Measurements from ENCODE around the gene NHS. TPM values are rescaled to one million over a fixed set of nuclear protein-coding genes. Genes with fewer than 3 reads are reported as not detected.

Gene NHS
- total and polyA plus RNA-seq, 2 of the 13 experiments (the other 11 are each of a cell fraction or from before 2014, with no cell fraction given) = 0.02 TPM; not detected in 1

DNA sequence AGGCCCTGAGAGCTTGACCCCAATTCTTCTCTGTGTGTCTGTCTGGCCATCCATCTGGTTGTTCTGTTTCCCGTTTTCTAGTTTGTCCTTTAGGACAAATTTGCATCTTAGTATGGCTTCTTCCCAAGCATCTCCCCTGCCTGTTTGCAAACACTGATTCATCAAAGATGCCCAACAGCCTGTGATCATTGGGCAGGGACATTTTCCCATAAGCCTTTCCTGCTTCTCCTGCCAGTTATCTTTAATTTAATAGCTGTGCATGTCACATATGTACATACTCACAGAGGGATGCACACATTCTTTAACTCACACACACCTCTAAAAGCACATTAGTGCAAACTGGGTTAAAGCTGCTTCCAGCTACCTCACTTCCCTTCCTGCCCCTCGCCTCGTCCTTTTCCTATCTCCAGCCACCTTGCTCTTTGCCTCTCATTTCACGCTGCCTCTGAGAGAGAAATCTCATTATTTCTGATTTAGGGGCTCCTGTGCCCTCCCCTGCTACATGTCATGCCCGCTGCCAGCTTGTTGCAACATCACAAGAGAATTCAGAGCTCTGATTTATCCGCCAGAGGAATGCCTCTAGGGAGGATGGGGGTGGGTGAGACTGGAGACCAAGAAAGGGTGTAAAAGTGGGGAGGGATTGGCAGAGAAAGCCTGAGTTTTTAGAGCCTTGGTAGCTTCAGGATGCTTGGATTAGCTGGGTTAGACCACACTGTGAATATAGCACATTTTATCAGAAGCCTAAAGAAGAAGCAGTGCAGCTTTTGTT, 100.6 kb downstream of the NHS start:
- CTCF ChIA-PET (ENCODE audit: low intra/inter-chr PET ratio, low total read pairs) = no interaction called here
- Histone ChIP-seq H3K27me3 (ENCODE audit: control insufficient read depth in 1 of 2, insufficient read depth in 2 of 2, low read length in 2 of 2) (no peaks in the 10 kb centered on the region), H3K4me2 (ENCODE audit: low read depth, low read length) (no peak overlapping the region), H4K20me1 (ENCODE audit: insufficient read depth, low read length) (no peaks in the 10 kb centered on the region), H3K36me3 (replicated peaks in 1 of 2; ENCODE audit: control insufficient read depth in 1 of 2, insufficient read depth in 2 of 2, low read length in 2 of 2) (no peaks in the 10 kb centered on the region), H3K4me3 (replicated peaks in 1 of 3; ENCODE audit: insufficient read depth in 1 of 3, low read depth in 2 of 3, low read length in 3 of 3) (no peak overlapping the region), H3K9ac (ENCODE audit: insufficient read depth, low read depth, low read length) (no peak overlapping the region), H3K4me1 (ENCODE audit: insufficient read depth, low read length) (no peaks in the 10 kb centered on the region), H3K27ac (ENCODE audit: extremely low read length, insufficient read depth, low read length) (no peak overlapping the region), H3K9me3 (ENCODE audit: low read length) (no peaks in the 10 kb centered on the region), H2AFZ (ENCODE audit: low read length) (no peak overlapping the region), H3K79me2 (ENCODE audit: insufficient read depth, low read length) (no peaks in the 10 kb centered on the region)
- FAIRE-seq (no peak), DNase-seq (ENCODE audit: low spot score) (no peak), ATAC-seq (no peak)
- intact Hi-C loops (cut with micrococcal nuclease; ENCODE audit: unreplicated experiment) (no loop called here), in situ Hi-C loops (cut with HindIII; ENCODE audit: extremely low pct_ligation_motif_present, low pct_unique_long_range_greater_than_20kb) (no loop called here)
- 2% methylated on average over 6 of the region's 6 CpGs for WGBS (ENCODE audit: low lambda C conversion rate)
- no TSS peak for BruUV-seq (replicated peaks)
- no peak for TF ChIP-seq ZMYM4 (CRISPR knock-in tag; IDR thresholded peaks at IDR 0.05)
- TF ChIP-seq, protein P1, sequence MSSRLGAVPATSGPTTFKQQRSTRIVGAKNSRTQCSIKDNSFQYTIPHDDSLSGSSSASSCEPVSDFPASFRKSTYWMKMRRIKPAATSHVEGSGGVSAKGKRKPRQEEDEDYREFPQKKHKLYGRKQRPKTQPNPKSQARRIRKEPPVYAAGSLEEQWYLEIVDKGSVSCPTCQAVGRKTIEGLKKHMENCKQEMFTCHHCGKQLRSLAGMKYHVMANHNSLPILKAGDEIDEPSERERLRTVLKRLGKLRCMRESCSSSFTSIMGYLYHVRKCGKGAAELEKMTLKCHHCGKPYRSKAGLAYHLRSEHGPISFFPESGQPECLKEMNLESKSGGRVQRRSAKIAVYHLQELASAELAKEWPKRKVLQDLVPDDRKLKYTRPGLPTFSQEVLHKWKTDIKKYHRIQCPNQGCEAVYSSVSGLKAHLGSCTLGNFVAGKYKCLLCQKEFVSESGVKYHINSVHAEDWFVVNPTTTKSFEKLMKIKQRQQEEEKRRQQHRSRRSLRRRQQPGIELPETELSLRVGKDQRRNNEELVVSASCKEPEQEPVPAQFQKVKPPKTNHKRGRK (CRISPR knock-in tag; IDR thresholded peaks at IDR 0.05) = no peak
- no peak for TF ChIP-seq ZNF747 (CRISPR knock-in tag; IDR thresholded peaks at IDR 0.05; ENCODE audit: borderline replicate concordance)
- no peak for TF ChIP-seq NCOA2 (CRISPR knock-in tag; IDR thresholded peaks at IDR 0.05)
- TF ChIP-seq SMAD1 (CRISPR knock-in tag; IDR thresholded peaks at IDR 0.05; ENCODE audit: borderline replicate concordance, low read depth) = no peak
- TF ChIP-seq AGO2 (optimal IDR thresholded peaks at IDR 0.05; ENCODE audit: low read depth, low read length) = no peak
- TF ChIP-seq, protein P2, sequence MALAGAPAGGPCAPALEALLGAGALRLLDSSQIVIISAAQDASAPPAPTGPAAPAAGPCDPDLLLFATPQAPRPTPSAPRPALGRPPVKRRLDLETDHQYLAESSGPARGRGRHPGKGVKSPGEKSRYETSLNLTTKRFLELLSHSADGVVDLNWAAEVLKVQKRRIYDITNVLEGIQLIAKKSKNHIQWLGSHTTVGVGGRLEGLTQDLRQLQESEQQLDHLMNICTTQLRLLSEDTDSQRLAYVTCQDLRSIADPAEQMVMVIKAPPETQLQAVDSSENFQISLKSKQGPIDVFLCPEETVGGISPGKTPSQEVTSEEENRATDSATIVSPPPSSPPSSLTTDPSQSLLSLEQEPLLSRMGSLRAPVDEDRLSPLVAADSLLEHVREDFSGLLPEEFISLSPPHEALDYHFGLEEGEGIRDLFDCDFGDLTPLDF (CRISPR knock-in tag; IDR thresholded peaks at IDR 0.05) = no peak
- TF ChIP-seq, protein P3, sequence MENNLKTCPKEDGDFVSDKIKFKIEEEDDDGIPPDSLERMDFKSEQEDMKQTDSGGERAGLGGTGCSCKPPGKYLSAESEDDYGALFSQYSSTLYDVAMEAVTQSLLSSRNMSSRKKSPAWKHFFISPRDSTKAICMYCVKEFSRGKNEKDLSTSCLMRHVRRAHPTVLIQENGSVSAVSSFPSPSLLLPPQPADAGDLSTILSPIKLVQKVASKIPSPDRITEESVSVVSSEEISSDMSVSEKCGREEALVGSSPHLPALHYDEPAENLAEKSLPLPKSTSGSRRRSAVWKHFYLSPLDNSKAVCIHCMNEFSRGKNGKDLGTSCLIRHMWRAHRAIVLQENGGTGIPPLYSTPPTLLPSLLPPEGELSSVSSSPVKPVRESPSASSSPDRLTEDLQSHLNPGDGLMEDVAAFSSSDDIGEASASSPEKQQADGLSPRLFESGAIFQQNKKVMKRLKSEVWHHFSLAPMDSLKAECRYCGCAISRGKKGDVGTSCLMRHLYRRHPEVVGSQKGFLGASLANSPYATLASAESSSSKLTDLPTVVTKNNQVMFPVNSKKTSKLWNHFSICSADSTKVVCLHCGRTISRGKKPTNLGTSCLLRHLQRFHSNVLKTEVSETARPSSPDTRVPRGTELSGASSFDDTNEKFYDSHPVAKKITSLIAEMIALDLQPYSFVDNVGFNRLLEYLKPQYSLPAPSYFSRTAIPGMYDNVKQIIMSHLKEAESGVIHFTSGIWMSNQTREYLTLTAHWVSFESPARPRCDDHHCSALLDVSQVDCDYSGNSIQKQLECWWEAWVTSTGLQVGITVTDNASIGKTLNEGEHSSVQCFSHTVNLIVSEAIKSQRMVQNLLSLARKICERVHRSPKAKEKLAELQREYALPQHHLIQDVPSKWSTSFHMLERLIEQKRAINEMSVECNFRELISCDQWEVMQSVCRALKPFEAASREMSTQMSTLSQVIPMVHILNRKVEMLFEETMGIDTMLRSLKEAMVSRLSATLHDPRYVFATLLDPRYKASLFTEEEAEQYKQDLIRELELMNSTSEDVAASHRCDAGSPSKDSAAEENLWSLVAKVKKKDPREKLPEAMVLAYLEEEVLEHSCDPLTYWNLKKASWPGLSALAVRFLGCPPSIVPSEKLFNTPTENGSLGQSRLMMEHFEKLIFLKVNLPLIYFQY (CRISPR knock-in tag; IDR thresholded peaks at IDR 0.05; ENCODE audit: borderline replicate concordance) = no peak
- no peak for TF ChIP-seq LCORL (IDR thresholded peaks at IDR 0.05)
- no peak for TF ChIP-seq LCORL (CRISPR knock-in tag; IDR thresholded peaks at IDR 0.05)
- TF ChIP-seq ZNF343 (CRISPR knock-in tag; IDR thresholded peaks at IDR 0.05) = no peak
- TF ChIP-seq ZNF883 (CRISPR knock-in tag; IDR thresholded peaks at IDR 0.05; ENCODE audit: not compliant biosample characterization) = no peak
- TF ChIP-seq JDP2 (CRISPR knock-in tag; IDR thresholded peaks at IDR 0.05; ENCODE audit: borderline replicate concordance) = no peak
- TF ChIP-seq, protein P4, sequence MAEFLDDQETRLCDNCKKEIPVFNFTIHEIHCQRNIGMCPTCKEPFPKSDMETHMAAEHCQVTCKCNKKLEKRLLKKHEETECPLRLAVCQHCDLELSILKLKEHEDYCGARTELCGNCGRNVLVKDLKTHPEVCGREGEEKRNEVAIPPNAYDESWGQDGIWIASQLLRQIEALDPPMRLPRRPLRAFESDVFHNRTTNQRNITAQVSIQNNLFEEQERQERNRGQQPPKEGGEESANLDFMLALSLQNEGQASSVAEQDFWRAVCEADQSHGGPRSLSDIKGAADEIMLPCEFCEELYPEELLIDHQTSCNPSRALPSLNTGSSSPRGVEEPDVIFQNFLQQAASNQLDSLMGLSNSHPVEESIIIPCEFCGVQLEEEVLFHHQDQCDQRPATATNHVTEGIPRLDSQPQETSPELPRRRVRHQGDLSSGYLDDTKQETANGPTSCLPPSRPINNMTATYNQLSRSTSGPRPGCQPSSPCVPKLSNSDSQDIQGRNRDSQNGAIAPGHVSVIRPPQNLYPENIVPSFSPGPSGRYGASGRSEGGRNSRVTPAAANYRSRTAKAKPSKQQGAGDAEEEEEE (CRISPR knock-in tag; IDR thresholded peaks at IDR 0.05; ENCODE audit: borderline replicate concordance) = no peak
- no peak for TF ChIP-seq ZNF75D (CRISPR knock-in tag; IDR thresholded peaks at IDR 0.05; ENCODE audit: borderline replicate concordance)
- POLR2A ChIA-PET = no interaction called here
